ENCODE results near the gene AUTS2. TPM values are rescaled to one million over a fixed set of nuclear protein-coding genes. Genes with fewer than 3 reads are reported as not detected.

Gene AUTS2
- total RNA-seq, 1 donor from 2014 or later: 94.1 TPM

- H3K9me3 Mint-ChIP-seq: peaks cover 5% of the 10 kb centered on the region
- peaks cover 16% of the 10 kb centered on the region for H3K4me1 Mint-ChIP-seq (ENCODE audit: unreplicated experiment)
- H3K27ac Mint-ChIP-seq: no peak overlapping the region
- TF ChIP-seq CTCF (conservative IDR thresholded peaks at IDR 0.05): no peak
- H3K27me3 Mint-ChIP-seq: no peaks in the 10 kb centered on the region
- H3K4me3 Mint-ChIP-seq: no peak overlapping the region
- peaks cover 18% of the 10 kb centered on the region for H3K36me3 Mint-ChIP-seq
- DNase-seq (ENCODE audit: extremely low spot score, unreplicated experiment): no peak
Observed at GRCh38 chr7:70153933-70154332, 555.7 kb downstream of the AUTS2 start.

GRCh38 chr7:70154521-70155180 lies 556.4 kb downstream of the AUTS2 start:
- Mint-ChIP-seq H3K27ac (peak overlapping the region; percentile 17), H3K27me3 (no peaks in the 10 kb centered on the region), H3K9me3 (peaks cover 5% of the 10 kb centered on the region), H3K4me3 (no peak overlapping the region), H3K4me1 (ENCODE audit: unreplicated experiment) (peaks cover 16% of the 10 kb centered on the region), H3K36me3 (peaks cover 18% of the 10 kb centered on the region)
- no peak for DNase-seq (ENCODE audit: extremely low spot score, unreplicated experiment)
- TF ChIP-seq CTCF (conservative IDR thresholded peaks at IDR 0.05): no peak

- peaks cover 15% of the 10 kb centered on the region for H3K36me3 Mint-ChIP-seq
- no peak overlapping the region for H3K4me3 Mint-ChIP-seq
- DNase-seq (ENCODE audit: extremely low spot score, unreplicated experiment): no peak
- no peak for TF ChIP-seq CTCF (conservative IDR thresholded peaks at IDR 0.05)
- peaks cover 21% of the 10 kb centered on the region for H3K4me1 Mint-ChIP-seq (ENCODE audit: unreplicated experiment)
- H3K27ac Mint-ChIP-seq: no peak overlapping the region
- H3K9me3 Mint-ChIP-seq: peaks cover 5% of the 10 kb centered on the region
- H3K27me3 Mint-ChIP-seq: no peaks in the 10 kb centered on the region
Observed at GRCh38 chr7:70156057-70156456, 557.8 kb downstream of the AUTS2 start.

GRCh38 chr7:70159121-70159520 lies 560.8 kb downstream of the AUTS2 start:
- peaks cover 10% of the 10 kb centered on the region for H3K36me3 Mint-ChIP-seq
- TF ChIP-seq CTCF (conservative IDR thresholded peaks at IDR 0.05): no peak
- H3K27ac Mint-ChIP-seq: no peak overlapping the region
- H3K4me1 Mint-ChIP-seq (ENCODE audit: unreplicated experiment): peaks cover 34% of the 10 kb centered on the region
- peaks cover 5% of the 10 kb centered on the region for H3K9me3 Mint-ChIP-seq
- H3K4me3 Mint-ChIP-seq: no peak overlapping the region
- no peak for DNase-seq (ENCODE audit: extremely low spot score, unreplicated experiment)
- no peaks in the 10 kb centered on the region for H3K27me3 Mint-ChIP-seq

GRCh38 chr7:70165477-70166170 lies 567.3 kb downstream of the AUTS2 start:
- Mint-ChIP-seq H3K4me1 (ENCODE audit: unreplicated experiment) (peaks cover 17% of the 10 kb centered on the region), H3K4me3 (no peak overlapping the region), H3K36me3 (no peaks in the 10 kb centered on the region), H3K27me3 (no peaks in the 10 kb centered on the region), H3K27ac (no peak overlapping the region), H3K9me3 (no peaks in the 10 kb centered on the region)
- DNase-seq (ENCODE audit: extremely low spot score, unreplicated experiment): no peak
- TF ChIP-seq CTCF (conservative IDR thresholded peaks at IDR 0.05): no peak
